Osteoblast (primary cell): ENCODE data around the gene RBM17. TPM values are rescaled to one million over a fixed set of nuclear protein-coding genes. Genes with fewer than 3 reads are reported as not detected.

ENCODE experiments used
- DNase-seq: peaks from one replicate; pipeline ENCODE4 v3.0.0; 2011; ENCODE audit warnings: low spot score, mixed read lengths; ENCODE audit not compliant: insufficient read length; ENCODE audit errors: missing footprints
- H2AFZ ChIP-seq: 2 replicates; pipeline ENCODE4 v1.6.0; 2011; ENCODE audit warnings: mild to moderate bottlenecking, low read length
- H3K27ac ChIP-seq: 2 replicates; pipeline ENCODE4 v1.5.1; 2011; ENCODE audit warnings: mild to moderate bottlenecking, low read depth, low read length, moderate library complexity
- H3K27me3 ChIP-seq: 2 replicates; pipeline ENCODE4 v1.6.0; 2012; ENCODE audit warnings: mild to moderate bottlenecking, control low read depth, inconsistent platforms, low read length, moderate library complexity; ENCODE audit not compliant: insufficient read depth
- H3K36me3 ChIP-seq: 2 replicates; pipeline ENCODE4 v1.5.1; 2011; ENCODE audit warnings: mild to moderate bottlenecking, low read length, control low read depth, moderate library complexity; ENCODE audit not compliant: insufficient read depth
- H3K4me1 ChIP-seq: 2 replicates; pipeline ENCODE4 v1.5.1; 2011; ENCODE audit warnings: mild to moderate bottlenecking, low read length, control low read depth, moderate library complexity; ENCODE audit not compliant: insufficient read depth
- H3K4me2 ChIP-seq: 2 replicates; pipeline ENCODE4 v1.6.0; 2011; ENCODE audit warnings: mild to moderate bottlenecking, low read length; ENCODE audit not compliant: insufficient read depth
- H3K4me3 ChIP-seq: fragments of 200-600 bp; sonication (generic); 3 replicates; pipeline ENCODE4 v1.5.1; 2012; ENCODE audit warnings: mild to moderate bottlenecking, low read length, inconsistent platforms; ENCODE audit not compliant: insufficient read depth
- H3K79me2 ChIP-seq: 2 replicates; pipeline ENCODE4 v1.6.0; 2012; ENCODE audit warnings: mild to moderate bottlenecking, low read length, control low read depth, inconsistent platforms; ENCODE audit not compliant: insufficient read depth
- H3K9me3 ChIP-seq: 2 replicates; pipeline ENCODE4 v1.5.1; 2011; ENCODE audit warnings: low read depth, low read length, control low read depth
- H4K20me1 ChIP-seq: 2 replicates; pipeline ENCODE4 v1.6.0; 2012; ENCODE audit warnings: mild to moderate bottlenecking, low read length, control low read depth; ENCODE audit not compliant: insufficient read depth
- CTCF ChIP-seq: IDR thresholded peaks from 2 replicates; pipeline ENCODE4 v1.5.1; 2011; ENCODE audit warnings: mild to moderate bottlenecking, low read depth, low read length, moderate library complexity; ENCODE audit errors: extremely low read depth
- total RNA-seq: library from RNA; depleted of rRNA; stranded (reverse); fragments of >200 nt; gene quantifications from 2 replicates; pipeline ENCODE4 v1.2.3, GENCODE V29; 2012

The RBM17 gene
- total RNA-seq, 1 donor, result 29.3 TPM

- Histone ChIP-seq H3K9me3 (no peaks in the 10 kb centered on the region), H3K4me2 (no peak overlapping the region), H3K79me2 (no peaks in the 10 kb centered on the region), H3K4me1 (peaks cover 5% of the 10 kb centered on the region), H3K27me3 (peaks cover 14% of the 10 kb centered on the region), H3K4me3 (no peak overlapping the region), H3K36me3 (no peaks in the 10 kb centered on the region), H4K20me1 (no peaks in the 10 kb centered on the region), H3K27ac (no peak overlapping the region), H2AFZ (no peak overlapping the region)
- TF ChIP-seq CTCF, result no peak
- no peak for DNase-seq
Observed at GRCh38 chr10:6053816-6054631, 34.8 kb upstream of the RBM17 start.

- Histone ChIP-seq H3K79me2 (no peaks in the 10 kb centered on the region), H3K4me1 (peaks cover 5% of the 10 kb centered on the region), H3K27me3 (peaks cover 14% of the 10 kb centered on the region), H2AFZ (no peak overlapping the region), H3K36me3 (no peaks in the 10 kb centered on the region), H4K20me1 (no peaks in the 10 kb centered on the region), H3K4me3 (no peak overlapping the region), H3K27ac (no peak overlapping the region), H3K4me2 (no peak overlapping the region), H3K9me3 (no peaks in the 10 kb centered on the region)
- TF ChIP-seq CTCF, result no peak
- no peak for DNase-seq
Observed at GRCh38 chr10:6054884-6055283, 34.0 kb upstream of the RBM17 start.

- Histone ChIP-seq H3K9me3 (no peaks in the 10 kb centered on the region), H3K27ac (no peak overlapping the region), H4K20me1 (no peaks in the 10 kb centered on the region), H3K4me3 (no peak overlapping the region), H3K79me2 (no peaks in the 10 kb centered on the region), H3K4me2 (no peak overlapping the region), H3K36me3 (no peaks in the 10 kb centered on the region), H3K4me1 (no peaks in the 10 kb centered on the region), H3K27me3 (peaks cover 14% of the 10 kb centered on the region), H2AFZ (no peak overlapping the region)
- TF ChIP-seq CTCF, result no peak
- DNase-seq, result no peak
Observed at GRCh38 chr10:6055929-6056328, 32.9 kb upstream of the RBM17 start.

GRCh38 chr10:6056411-6057135, 32.3 kb upstream of the RBM17 start:
- H3K9me3 ChIP-seq, result no peaks in the 10 kb centered on the region
- H3K27ac ChIP-seq, result no peak overlapping the region
- no peak for TF ChIP-seq CTCF
- H3K79me2 ChIP-seq, result no peaks in the 10 kb centered on the region
- H3K36me3 ChIP-seq, result no peaks in the 10 kb centered on the region
- peaks cover 15% of the 10 kb centered on the region for H3K27me3 ChIP-seq
- H2AFZ ChIP-seq, result no peak overlapping the region
- DNase-seq, result no peak
- no peaks in the 10 kb centered on the region for H3K4me1 ChIP-seq
- no peaks in the 10 kb centered on the region for H4K20me1 ChIP-seq
- no peak overlapping the region for H3K4me3 ChIP-seq
- H3K4me2 ChIP-seq, result no peak overlapping the region
